PC-3 (cell line): ENCODE results near the gene FAM162A. TPM values are rescaled to one million over a fixed set of nuclear protein-coding genes. Genes with fewer than 3 reads are reported as not detected.
"Not testable (repeated sequence)": the region's sequence is repeated elsewhere in the genome, so short reads cannot be mapped to it uniquely, and the experiment has no call there.

Experiments
- ATAC-seq: fragments of 200-7000 bp; cut with Tn5 transposase; 2 replicates; pipeline ENCODE4 v1.9.1; 2020; ENCODE audit warnings: mild to moderate bottlenecking, moderate library complexity
- BruUV-seq: library from RNA; stranded (reverse); fragments of 400-500 nt; replicated peaks from 2 replicates; lab custom pipeline; 2021; lab: Mats Ljungman, UMichigan
- CTCF ChIA-PET: fragments of 300-600 bp; sonication (Branson Sonifier 250); formaldehyde crosslinking; loops from one replicate; lab custom pipeline; 2022; ENCODE audit warnings: antibody characterized with exemption; lab: Charles Lee
- POLR2A ChIA-PET: fragments of 300-600 bp; sonication (Branson Sonifier 250); formaldehyde crosslinking; loops from one replicate; lab custom pipeline; 2022; ENCODE audit warnings: antibody characterized with exemption; ENCODE audit not compliant: unreplicated experiment; lab: Charles Lee
- DNase-seq: peaks from one replicate; pipeline ENCODE4 v3.0.0-alpha.2; 2015
- H2AFZ ChIP-seq: fragments of 300-600 bp; sonication (generic); 2 replicates; pipeline ENCODE4 v1.6.0; 2016; ENCODE audit warnings: antibody characterized with exemption, low read length
- H3F3A ChIP-seq: fragments of 300-600 bp; sonication (generic); one replicate; pipeline ENCODE4 v1.6.0; 2017; ENCODE audit warnings: antibody characterized with exemption, low read length, control low read depth, mild to moderate bottlenecking; ENCODE audit not compliant: unreplicated experiment
- H3K27ac ChIP-seq: fragments of 300-600 bp; sonication (generic); 2 replicates; pipeline ENCODE4 v1.5.1; 2016; ENCODE audit warnings: mild to moderate bottlenecking, low read length
- H3K27me3 ChIP-seq: fragments of 300-600 bp; sonication (generic); 2 replicates; pipeline ENCODE4 v1.6.1; 2016; ENCODE audit warnings: low read length, mixed read lengths
- H3K36me3 ChIP-seq: fragments of 300-600 bp; sonication (generic); 2 replicates; pipeline ENCODE4 v1.6.1; 2016; ENCODE audit warnings: low read depth, mixed run types, low read length, mixed read lengths
- H3K4me1 ChIP-seq: fragments of 300-600 bp; sonication (generic); 2 replicates; pipeline ENCODE4 v1.5.1; 2016; ENCODE audit warnings: low read length; ENCODE audit not compliant: insufficient read depth
- H3K4me2 ChIP-seq: fragments of 300-600 bp; sonication (generic); 2 replicates; pipeline ENCODE4 v1.6.0; 2016; ENCODE audit warnings: low read length
- H3K4me3 ChIP-seq: fragments of 300-600 bp; sonication (generic); 2 replicates; pipeline ENCODE4 v1.5.1; 2016; ENCODE audit warnings: mild to moderate bottlenecking, low read length, mixed read lengths
- H3K79me2 ChIP-seq: fragments of 300-600 bp; sonication (generic); 2 replicates; pipeline ENCODE4 v1.6.1; 2017; ENCODE audit warnings: low read length, mixed read lengths
- H3K9ac ChIP-seq: fragments of 300-600 bp; sonication (generic); 2 replicates; pipeline ENCODE4 v1.6.0; 2016; ENCODE audit warnings: mild to moderate bottlenecking, low read length
- H3K9me2 ChIP-seq: fragments of 300-600 bp; sonication (generic); replicated peaks from 2 replicates; pipeline ENCODE4 v1.6.1; 2016; ENCODE audit warnings: mixed run types, low read length, mixed read lengths
- H3K9me3 ChIP-seq: fragments of 300-600 bp; sonication (generic); 2 replicates; pipeline ENCODE4 v1.6.1; 2016; ENCODE audit warnings: low read length, mixed read lengths
- H4K20me1 ChIP-seq: fragments of 300-600 bp; sonication (generic); 2 replicates; pipeline ENCODE4 v1.6.1; 2016; ENCODE audit warnings: low read length, mixed read lengths
- EZH2 ChIP-seq: fragments of 300-600 bp; sonication (generic); IDR thresholded peaks from one replicate; pipeline ENCODE4 v1.6.1; 2017; ENCODE audit warnings: antibody characterized with exemption, mild to moderate bottlenecking, low read length; ENCODE audit not compliant: unreplicated experiment
- EZH2phosphoT487 ChIP-seq: fragments of 300-600 bp; sonication (generic); IDR thresholded peaks from 2 replicates; pipeline ENCODE4 v1.6.1; 2018; ENCODE audit warnings: mild to moderate bottlenecking, antibody characterized with exemption, low read length, borderline replicate concordance
- intact Hi-C: fragments of 100-400 bp; cut with micrococcal nuclease; formaldehyde crosslinking; loops from 2 replicates; pipeline ENCODE4 v1.9.0; 2023
- total RNA-seq: library from RNA; depleted of rRNA; stranded (reverse); fragments of >200 nt; gene quantifications from 2 replicates; pipeline ENCODE4 v1.2.3, GENCODE V29; 2014
- TF ChIP-seq, protein P1 (sequence below): fragments of 300-600 bp; sonication (generic); conservative IDR thresholded peaks from 2 replicates; pipeline ENCODE4 v1.5.1; 2017; ENCODE audit warnings: antibody characterized with exemption, low read depth, mild to moderate bottlenecking, low read length

FAM162A gene
- total RNA-seq, 1 experiment from 2014 or later, result 126 TPM

- CTCF ChIA-PET, H3K9me3 ChIP-seq, H3K4me3 ChIP-seq, intact Hi-C loops, H3K27me3 ChIP-seq, H4K20me1 ChIP-seq, H3K4me2 ChIP-seq, H3K9ac ChIP-seq, ATAC-seq, H3F3A ChIP-seq, H2AFZ ChIP-seq, DNase-seq, POLR2A ChIA-PET, H3K9me2 ChIP-seq, BruUV-seq: not testable (repeated sequence)
- peaks cover 20% of the 10 kb centered on the region; the same call in 1 of the 2 replicates for H3K79me2 ChIP-seq
- peaks cover 70% of the 10 kb centered on the region for H3K36me3 ChIP-seq
- peaks cover 16% of the 10 kb centered on the region for H3K4me1 ChIP-seq
- peak overlapping the region; percentile 48; the same call in 1 of the 2 replicates for H3K27ac ChIP-seq
These were observed 60.5 kb downstream of the FAM162A start for GRCh38 chr3:122444491-122444887.

DNA sequence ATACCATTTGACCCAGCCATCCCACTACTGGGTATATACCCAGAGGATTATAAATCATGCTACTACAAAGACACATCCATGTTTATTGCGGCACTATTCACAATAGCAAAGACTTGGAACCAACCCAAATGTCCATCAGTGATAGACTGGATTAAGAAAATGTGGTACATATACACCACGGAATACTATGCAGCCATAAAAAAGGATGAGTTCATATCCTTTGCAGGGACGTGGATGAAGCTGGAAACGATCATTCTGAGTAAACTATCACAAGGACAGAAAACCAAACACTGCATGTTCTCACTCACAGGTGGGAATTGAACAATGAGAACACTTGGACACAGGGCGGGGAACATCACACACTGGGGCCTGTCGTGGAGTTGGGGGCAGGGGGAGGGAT lies 64.2 kb downstream of the FAM162A start:
- Histone ChIP-seq H3K36me3 (peaks cover 63% of the 10 kb centered on the region), H3K4me1 (peaks cover 13% of the 10 kb centered on the region)
- BruUV-seq, H3K4me3 ChIP-seq, H3K4me2 ChIP-seq, ATAC-seq, H3K79me2 ChIP-seq, H3F3A ChIP-seq, H3K9me2 ChIP-seq, H2AFZ ChIP-seq, H3K9ac ChIP-seq, DNase-seq, H3K27me3 ChIP-seq, CTCF ChIA-PET, H3K27ac ChIP-seq, intact Hi-C loops, H4K20me1 ChIP-seq, H3K9me3 ChIP-seq: not testable (repeated sequence)
- POLR2A ChIA-PET, result interaction anchor here (0.5 kb wide), 1 partner anchor 32 kb away, joined by 3 read pairs; no protein-coding TSS in a partner anchor

GRCh38 chr3:122451371-122451770 lies 67.4 kb downstream of the FAM162A start:
- Histone ChIP-seq H3K4me2 (no peak overlapping the region), H2AFZ (no peak overlapping the region), H3K27me3 (no peaks in the 10 kb centered on the region), H3K4me1 (no peaks in the 10 kb centered on the region), H4K20me1 (no peaks in the 10 kb centered on the region), H3K9me2 (no peaks in the 10 kb centered on the region), H3K4me3 (no peak overlapping the region), H3K36me3 (peaks cover 53% of the 10 kb centered on the region), H3K9me3 (no peaks in the 10 kb centered on the region), H3K9ac (no peak overlapping the region), H3K27ac (no peak overlapping the region), H3K79me2 (no peaks in the 10 kb centered on the region), H3F3A (no peaks in the 10 kb centered on the region)
- no TSS peak for BruUV-seq
- intact Hi-C loops, result no loop called here
- ChIA-PET POLR2A (no interaction called here), CTCF (no interaction called here)
- TF ChIP-seq EZH2phosphoT487, result no peak
- no peak for TF ChIP-seq EZH2
- TF ChIP-seq, protein P1, sequence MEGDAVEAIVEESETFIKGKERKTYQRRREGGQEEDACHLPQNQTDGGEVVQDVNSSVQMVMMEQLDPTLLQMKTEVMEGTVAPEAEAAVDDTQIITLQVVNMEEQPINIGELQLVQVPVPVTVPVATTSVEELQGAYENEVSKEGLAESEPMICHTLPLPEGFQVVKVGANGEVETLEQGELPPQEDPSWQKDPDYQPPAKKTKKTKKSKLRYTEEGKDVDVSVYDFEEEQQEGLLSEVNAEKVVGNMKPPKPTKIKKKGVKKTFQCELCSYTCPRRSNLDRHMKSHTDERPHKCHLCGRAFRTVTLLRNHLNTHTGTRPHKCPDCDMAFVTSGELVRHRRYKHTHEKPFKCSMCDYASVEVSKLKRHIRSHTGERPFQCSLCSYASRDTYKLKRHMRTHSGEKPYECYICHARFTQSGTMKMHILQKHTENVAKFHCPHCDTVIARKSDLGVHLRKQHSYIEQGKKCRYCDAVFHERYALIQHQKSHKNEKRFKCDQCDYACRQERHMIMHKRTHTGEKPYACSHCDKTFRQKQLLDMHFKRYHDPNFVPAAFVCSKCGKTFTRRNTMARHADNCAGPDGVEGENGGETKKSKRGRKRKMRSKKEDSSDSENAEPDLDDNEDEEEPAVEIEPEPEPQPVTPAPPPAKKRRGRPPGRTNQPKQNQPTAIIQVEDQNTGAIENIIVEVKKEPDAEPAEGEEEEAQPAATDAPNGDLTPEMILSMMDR, result no peak
- DNase-seq, result no peak
- no peak for ATAC-seq

DNA sequence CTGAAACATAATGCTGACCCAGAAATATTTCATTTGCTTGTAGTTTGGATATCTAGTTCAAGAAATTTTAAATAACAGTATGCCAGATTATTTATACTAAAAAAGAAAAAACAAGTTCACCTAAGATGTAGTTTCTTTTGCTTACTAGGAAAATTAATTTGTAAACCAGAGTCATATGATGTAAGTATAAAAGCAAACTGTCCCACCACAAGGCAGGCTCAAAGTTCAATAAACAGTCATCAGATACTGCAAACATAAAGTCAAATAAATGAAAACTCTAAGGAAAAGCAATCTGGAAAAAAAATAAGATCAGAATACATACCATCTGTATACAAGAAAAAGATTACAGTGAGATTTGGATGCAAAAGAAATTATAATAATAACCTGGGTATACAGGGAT lies 72.1 kb downstream of the FAM162A start:
- CTCF ChIA-PET, result no interaction called here
- H3K4me1 ChIP-seq, result no peaks in the 10 kb centered on the region
- no peak for DNase-seq
- H3K27ac ChIP-seq, result no peak overlapping the region
- no peak for ATAC-seq
- H4K20me1 ChIP-seq, result no peaks in the 10 kb centered on the region
- H3K79me2 ChIP-seq, result no peaks in the 10 kb centered on the region
- POLR2A ChIA-PET, result no interaction called here
- H3K9me2 ChIP-seq, result no peaks in the 10 kb centered on the region
- H3F3A ChIP-seq, result peaks cover 4% of the 10 kb centered on the region
- no peak overlapping the region for H3K4me3 ChIP-seq
- H3K9me3 ChIP-seq, result no peaks in the 10 kb centered on the region
- peaks cover 68% of the 10 kb centered on the region for H3K36me3 ChIP-seq
- BruUV-seq, result no TSS peak
- no peak overlapping the region for H3K9ac ChIP-seq
- TF ChIP-seq EZH2phosphoT487, result no peak
- TF ChIP-seq, protein P1, result no peak
- no peak for TF ChIP-seq EZH2
- no peak overlapping the region for H3K4me2 ChIP-seq
- intact Hi-C loops, result no loop called here
- no peaks in the 10 kb centered on the region for H3K27me3 ChIP-seq
- no peak overlapping the region for H2AFZ ChIP-seq
